ENCODE results near the gene EREG.

EREG gene

DNA sequence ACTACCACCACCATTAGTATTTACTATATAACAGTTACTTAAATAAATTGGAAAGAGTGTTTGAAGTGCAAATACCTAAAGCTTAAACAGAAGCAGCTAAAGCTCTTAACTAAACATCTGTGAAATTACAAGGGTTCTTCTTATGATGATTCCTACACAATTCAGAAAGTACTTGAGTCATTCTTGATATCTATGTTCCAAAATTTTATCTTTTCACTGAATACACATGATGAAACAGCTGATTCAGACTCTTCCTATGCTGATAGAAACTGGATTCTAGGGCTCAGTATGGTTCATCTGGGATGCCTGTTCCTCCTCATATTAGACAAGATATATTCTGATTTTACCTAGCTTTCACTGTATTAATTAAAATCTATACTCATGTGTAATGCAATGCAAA is 13.6 kb downstream of the EREG start:
- TF ChIP-seq, protein P1, sequence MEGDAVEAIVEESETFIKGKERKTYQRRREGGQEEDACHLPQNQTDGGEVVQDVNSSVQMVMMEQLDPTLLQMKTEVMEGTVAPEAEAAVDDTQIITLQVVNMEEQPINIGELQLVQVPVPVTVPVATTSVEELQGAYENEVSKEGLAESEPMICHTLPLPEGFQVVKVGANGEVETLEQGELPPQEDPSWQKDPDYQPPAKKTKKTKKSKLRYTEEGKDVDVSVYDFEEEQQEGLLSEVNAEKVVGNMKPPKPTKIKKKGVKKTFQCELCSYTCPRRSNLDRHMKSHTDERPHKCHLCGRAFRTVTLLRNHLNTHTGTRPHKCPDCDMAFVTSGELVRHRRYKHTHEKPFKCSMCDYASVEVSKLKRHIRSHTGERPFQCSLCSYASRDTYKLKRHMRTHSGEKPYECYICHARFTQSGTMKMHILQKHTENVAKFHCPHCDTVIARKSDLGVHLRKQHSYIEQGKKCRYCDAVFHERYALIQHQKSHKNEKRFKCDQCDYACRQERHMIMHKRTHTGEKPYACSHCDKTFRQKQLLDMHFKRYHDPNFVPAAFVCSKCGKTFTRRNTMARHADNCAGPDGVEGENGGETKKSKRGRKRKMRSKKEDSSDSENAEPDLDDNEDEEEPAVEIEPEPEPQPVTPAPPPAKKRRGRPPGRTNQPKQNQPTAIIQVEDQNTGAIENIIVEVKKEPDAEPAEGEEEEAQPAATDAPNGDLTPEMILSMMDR (IDR thresholded peaks at IDR 0.05): no peak

DNA sequence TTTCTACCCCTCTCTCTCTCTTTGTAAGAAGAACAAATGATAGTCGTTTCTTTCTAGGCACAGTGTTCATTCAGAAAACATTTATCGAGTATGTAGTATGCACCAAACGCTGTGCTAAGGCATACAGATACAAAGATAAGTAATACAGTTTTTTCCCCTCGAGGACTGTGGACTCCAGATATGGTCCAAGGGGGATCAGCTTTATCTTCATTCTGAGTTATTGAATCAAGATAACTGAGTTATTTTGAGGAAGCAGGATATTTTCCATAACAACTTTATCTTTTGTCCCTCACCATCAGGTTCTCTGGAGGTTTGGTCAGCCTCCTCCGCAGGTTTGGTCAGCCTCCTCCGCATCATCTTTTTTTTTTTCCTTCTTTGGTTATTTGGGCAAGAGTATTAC is 15.0 kb downstream of the EREG start:
- TF ChIP-seq, protein P1 (IDR thresholded peaks at IDR 0.05): no peak

DNA sequence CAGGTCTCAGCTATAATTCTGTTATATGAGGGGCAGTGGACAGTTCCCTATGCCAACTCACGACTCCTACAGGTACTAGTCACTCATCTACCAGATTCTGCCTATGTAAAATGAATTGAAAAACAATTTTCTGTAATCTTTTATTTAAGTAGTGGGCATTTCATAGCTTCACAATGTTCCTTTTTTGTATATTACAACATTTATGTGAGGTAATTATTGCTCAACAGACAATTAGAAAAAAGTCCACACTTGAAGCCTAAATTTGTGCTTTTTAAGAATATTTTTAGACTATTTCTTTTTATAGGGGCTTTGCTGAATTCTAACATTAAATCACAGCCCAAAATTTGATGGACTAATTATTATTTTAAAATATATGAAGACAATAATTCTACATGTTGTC is 20.4 kb downstream of the EREG start:
- TF ChIP-seq, protein P1 (IDR thresholded peaks at IDR 0.05): no peak

DNA sequence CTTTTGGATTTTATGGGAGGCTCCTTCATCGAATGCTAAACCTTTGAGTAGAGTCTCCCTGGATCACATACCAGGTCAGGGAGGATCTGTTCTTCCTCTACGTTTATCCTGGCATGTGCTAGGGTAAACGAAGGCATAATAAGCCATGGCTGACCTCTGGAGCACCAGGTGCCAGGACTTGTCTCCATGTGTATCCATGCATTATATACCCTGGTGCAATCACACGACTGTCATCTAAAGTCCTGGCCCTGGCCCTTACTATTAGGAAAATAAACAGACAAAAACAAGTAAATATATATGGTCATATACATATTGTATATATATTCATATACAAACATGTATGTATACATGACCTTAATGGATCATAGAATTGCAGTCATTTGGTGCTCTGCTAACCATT is 21.2 kb downstream of the EREG start:
- TF ChIP-seq, protein P1 (IDR thresholded peaks at IDR 0.05): no peak

DNA sequence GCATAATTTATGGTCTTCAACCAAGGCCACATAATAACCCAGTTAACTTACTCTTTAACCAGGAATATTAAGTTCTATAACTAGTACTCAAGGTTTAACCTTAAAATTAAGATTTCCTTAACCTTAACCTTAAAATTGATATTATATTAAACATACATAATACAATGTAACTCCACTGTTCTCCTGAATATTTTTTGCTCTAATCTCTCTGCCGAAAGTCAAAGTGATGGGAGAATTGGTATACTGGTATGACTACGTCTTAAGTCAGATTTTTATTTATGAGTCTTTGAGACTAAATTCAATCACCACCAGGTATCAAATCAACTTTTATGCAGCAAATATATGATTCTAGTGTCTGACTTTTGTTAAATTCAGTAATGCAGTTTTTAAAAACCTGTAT is 22.8 kb downstream of the EREG start:
- TF ChIP-seq, protein P1 (IDR thresholded peaks at IDR 0.05): no peak

DNA sequence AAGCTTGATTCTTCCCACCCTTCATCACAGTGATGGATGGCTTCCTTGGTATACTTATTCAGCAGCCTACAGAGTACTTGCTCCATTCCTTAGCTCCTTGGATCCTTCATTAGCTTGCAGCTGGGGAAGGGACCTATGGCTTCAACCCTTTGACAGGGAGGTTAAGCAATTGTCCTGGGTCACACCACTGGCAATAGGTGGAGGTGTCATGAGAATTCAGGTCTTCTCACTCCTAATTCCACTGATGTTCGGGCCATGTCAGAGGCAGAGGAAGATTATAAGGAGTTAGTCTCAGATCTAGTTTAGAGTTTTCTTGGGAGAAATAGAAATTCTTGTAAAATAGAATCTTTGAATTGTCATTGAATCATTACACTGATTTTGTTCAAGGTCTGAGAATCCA is 24.5 kb downstream of the EREG start:
- TF ChIP-seq, protein P1 (IDR thresholded peaks at IDR 0.05): no peak

DNA sequence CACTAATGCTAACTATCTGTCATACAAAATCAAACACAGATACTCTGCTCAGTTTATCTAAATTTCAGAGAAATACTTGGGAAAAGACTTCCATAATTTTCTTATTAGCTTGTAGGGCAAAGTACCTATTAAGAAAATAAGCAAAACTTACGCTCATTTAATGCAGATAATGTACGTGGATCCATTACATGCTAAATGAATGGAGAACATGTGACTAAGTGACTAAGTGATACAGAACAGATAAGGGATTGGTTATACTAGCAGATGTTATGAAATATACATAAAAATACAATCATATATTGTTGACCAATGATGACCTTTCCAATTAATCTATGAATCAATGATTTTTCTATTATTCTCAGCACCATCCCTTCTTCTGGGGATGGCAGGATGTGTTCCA is 25.7 kb downstream of the EREG start:
- TF ChIP-seq, protein P1 (IDR thresholded peaks at IDR 0.05): no peak

DNA sequence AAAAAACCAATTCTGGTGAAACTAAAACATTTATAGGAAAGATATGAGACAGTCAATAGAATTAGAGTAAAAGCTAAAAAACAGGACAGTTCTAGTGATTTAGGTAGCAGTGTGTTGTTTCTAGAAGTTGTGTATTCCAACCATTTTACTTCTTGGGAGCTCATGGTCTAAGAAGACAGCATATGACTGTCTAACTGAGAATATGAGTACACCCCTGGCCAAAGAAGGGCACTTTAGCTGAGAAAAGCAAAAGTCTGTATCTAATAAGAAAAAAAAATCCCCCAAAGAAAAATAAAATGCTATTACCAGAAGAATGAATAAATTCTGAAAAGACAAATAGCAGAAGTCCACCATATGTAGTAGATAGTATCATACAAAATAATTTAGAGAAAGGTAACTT is 26.4 kb downstream of the EREG start:
- TF ChIP-seq, protein P1 (IDR thresholded peaks at IDR 0.05): no peak

Measured in LNCAP (cell line).